HG02759 (cell line): ENCODE measurements around the gene CYB5B.

Experiments used
- ATAC-seq: cut with Tn5 transposase; IDR thresholded peaks from one replicate; pipeline ENCODE4 v1.9.1; 2021; ENCODE audit warnings: mild to moderate bottlenecking, moderate library complexity; ENCODE audit not compliant: unreplicated experiment

CYB5B gene

GRCh38 chr16:69514356-69514755 is 89.9 kb downstream of the CYB5B start:
- no peak for ATAC-seq
